Neural crest cell (in vitro differentiated cells): ENCODE data around the gene C6orf58. TPM values are rescaled to one million over a fixed set of nuclear protein-coding genes. Genes with fewer than 3 reads are reported as not detected.

ENCODE experiments used
- DNase-seq: peaks from one replicate; pipeline ENCODE4 v3.0.0; 2021; ENCODE audit warnings: low read depth, mixed read lengths, low spot score
- H3K27ac Mint-ChIP-seq: one replicate; pipeline ENCODE4 v1.8.0; 2021; ENCODE audit warnings: mild to moderate bottlenecking, mixed read lengths; ENCODE audit not compliant: unreplicated experiment
- H3K27me3 Mint-ChIP-seq: 2 replicates; pipeline ENCODE4 v1.8.0; 2021; ENCODE audit warnings: low read depth, mild to moderate bottlenecking, mixed read lengths
- H3K36me3 Mint-ChIP-seq: 2 replicates; pipeline ENCODE4 v1.8.0; 2021; ENCODE audit warnings: low read depth, mild to moderate bottlenecking, mixed read lengths
- H3K4me1 Mint-ChIP-seq: 2 replicates; pipeline ENCODE4 v1.8.0; 2021; ENCODE audit warnings: mixed read lengths
- H3K4me3 Mint-ChIP-seq: one replicate; pipeline ENCODE4 v1.8.0; 2021; ENCODE audit warnings: mild to moderate bottlenecking, mixed read lengths
- H3K9me3 Mint-ChIP-seq: 2 replicates; pipeline ENCODE4 v1.8.0; 2021; ENCODE audit warnings: mixed read lengths
- CTCF ChIP-seq: fragments of 200-600 bp; sonication (generic); conservative IDR thresholded peaks from 2 replicates; pipeline ENCODE4 v1.5.0; 2021; ENCODE audit warnings: antibody characterized with exemption, mild to moderate bottlenecking
- long read RNA-seq: library from polyadenylated mRNA; unstranded; transcript quantifications from one replicate; pipeline ENCODE4 v2.0.0, GENCODE V29; 2020
- total RNA-seq: library from RNA; stranded (reverse); gene quantifications from 2 replicates; pipeline ENCODE4 v1.2.1, GENCODE V29; 2021

C6orf58 gene
- total RNA-seq, result 0.82 TPM in 1 of 2 replicates, not detected in the other
- long read RNA-seq, partial matches to known transcripts, result 0 of 2 reads
- long read RNA-seq, other reads (novel, unspliced or antisense), result 2 of 2 reads

- Mint-ChIP-seq H3K27ac (no peak within 1 kb of the TSS), H3K9me3 (no peaks in the 10 kb centered on the region), H3K36me3 (no peaks in the 10 kb centered on the region), H3K27me3 (no peaks in the 10 kb centered on the region), H3K4me1 (no peaks in the 10 kb centered on the region), H3K4me3 (no peak within 1 kb of the TSS)
- no peak for DNase-seq
- TF ChIP-seq CTCF, result no peak
Measured at GRCh38 chr6:127576874-127577273, at the start of gene C6orf58. Gene C6orf58 (plus strand): TSS chr6:127577174. CDS start chr6:127577186, 12 bp downstream.

- H3K27me3 Mint-ChIP-seq, result peaks cover 4% of the 10 kb centered on the region
- no peak overlapping the region for H3K27ac Mint-ChIP-seq
- no peaks in the 10 kb centered on the region for H3K36me3 Mint-ChIP-seq
Measured at GRCh38 chr6:127533011-127533410, 44.0 kb upstream of the C6orf58 start.

GRCh38 chr6:127533736-127534135, 43.2 kb upstream of the C6orf58 start:
- no peak for TF ChIP-seq CTCF
- Mint-ChIP-seq H3K27me3 (peaks cover 4% of the 10 kb centered on the region), H3K27ac (no peak overlapping the region), H3K4me1 (no peaks in the 10 kb centered on the region), H3K36me3 (no peaks in the 10 kb centered on the region), H3K9me3 (no peaks in the 10 kb centered on the region), H3K4me3 (no peak overlapping the region)
- DNase-seq, result no peak

More at GRCh38 chr6:127533011-127533410, 44.0 kb upstream of the C6orf58 start:
- Mint-ChIP-seq H3K4me3 (no peak overlapping the region), H3K9me3 (no peaks in the 10 kb centered on the region), H3K4me1 (no peaks in the 10 kb centered on the region)
- DNase-seq, result no peak
- no peak for TF ChIP-seq CTCF

- no peak for TF ChIP-seq CTCF
- H3K27ac Mint-ChIP-seq, result no peak overlapping the region
- no peaks in the 10 kb centered on the region for H3K9me3 Mint-ChIP-seq
- no peaks in the 10 kb centered on the region for H3K4me1 Mint-ChIP-seq
- no peak overlapping the region for H3K4me3 Mint-ChIP-seq
- peaks cover 7% of the 10 kb centered on the region for H3K27me3 Mint-ChIP-seq
- DNase-seq, result no peak
- H3K36me3 Mint-ChIP-seq, result no peaks in the 10 kb centered on the region
Measured at GRCh38 chr6:127538750-127539264, 38.2 kb upstream of the C6orf58 start.

GRCh38 chr6:127539272-127539671, 37.7 kb upstream of the C6orf58 start:
- no peak overlapping the region for H3K27ac Mint-ChIP-seq
- H3K27me3 Mint-ChIP-seq, result peaks cover 7% of the 10 kb centered on the region
- TF ChIP-seq CTCF, result peak; percentile 66

More at GRCh38 chr6:127539272-127539671, 37.7 kb upstream of the C6orf58 start:
- H3K4me1 Mint-ChIP-seq, result no peaks in the 10 kb centered on the region
- H3K9me3 Mint-ChIP-seq, result no peaks in the 10 kb centered on the region
- no peak overlapping the region for H3K4me3 Mint-ChIP-seq
- no peak for DNase-seq
- H3K36me3 Mint-ChIP-seq, result no peaks in the 10 kb centered on the region
